Measurements from ENCODE around the gene WRNIP1.

The WRNIP1 gene

DNA sequence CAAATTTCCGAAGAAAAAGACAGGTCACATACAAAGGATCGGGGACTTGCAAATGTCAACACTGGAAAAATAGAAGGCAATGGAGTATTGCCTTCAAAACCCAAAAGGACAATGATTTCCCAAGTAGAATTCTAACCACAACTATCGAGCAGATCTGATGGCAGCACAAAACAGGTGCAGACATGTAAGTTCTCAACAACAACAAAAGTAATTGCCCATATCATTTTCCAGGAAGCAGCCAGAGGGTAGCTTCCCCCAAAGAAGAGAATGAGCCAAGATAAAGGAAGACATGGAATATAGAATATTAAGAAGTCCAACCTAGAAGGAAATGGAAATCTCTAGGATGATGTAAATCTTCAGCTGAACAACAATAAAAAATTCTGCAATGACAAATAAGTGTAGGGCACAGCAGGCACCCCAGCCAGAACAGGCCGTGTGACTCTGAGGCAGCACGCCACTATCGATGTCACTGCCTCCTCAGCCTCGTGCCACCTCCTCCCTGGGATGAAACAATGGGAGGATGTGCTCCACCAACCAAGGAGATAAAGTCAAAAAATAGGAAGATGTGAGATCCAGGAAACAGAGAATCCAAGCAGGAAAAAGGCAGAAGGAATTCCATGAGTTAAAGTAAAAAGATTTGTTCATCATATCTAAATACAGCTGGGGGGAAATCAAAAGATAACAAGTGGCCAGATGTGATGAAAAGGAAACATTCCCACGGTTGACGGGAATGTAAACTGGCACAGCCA lies 42.3 kb downstream of the WRNIP1 start:
- DNase-seq (ENCODE audit: low read depth): no peak

DNA sequence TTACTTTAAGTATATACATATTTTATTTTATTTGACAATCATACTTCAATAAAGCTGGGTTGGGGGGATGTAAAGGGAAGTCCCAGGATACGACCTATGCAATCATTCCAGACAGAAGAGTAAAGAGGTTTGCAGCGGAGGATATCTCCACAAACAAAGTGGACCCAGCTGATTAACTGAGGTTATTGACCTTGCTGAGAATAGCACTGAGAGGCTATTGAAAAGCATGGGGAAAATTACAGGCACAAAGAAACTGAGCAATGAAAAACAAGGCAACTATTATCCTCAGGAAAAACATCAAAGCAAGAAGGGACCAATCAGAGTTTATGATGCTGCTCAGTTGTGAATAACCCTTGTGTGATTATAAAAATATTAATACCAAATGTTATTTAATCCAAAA lies 43.8 kb downstream of the WRNIP1 start:
- DNase-seq (ENCODE audit: low read depth): no peak

DNA sequence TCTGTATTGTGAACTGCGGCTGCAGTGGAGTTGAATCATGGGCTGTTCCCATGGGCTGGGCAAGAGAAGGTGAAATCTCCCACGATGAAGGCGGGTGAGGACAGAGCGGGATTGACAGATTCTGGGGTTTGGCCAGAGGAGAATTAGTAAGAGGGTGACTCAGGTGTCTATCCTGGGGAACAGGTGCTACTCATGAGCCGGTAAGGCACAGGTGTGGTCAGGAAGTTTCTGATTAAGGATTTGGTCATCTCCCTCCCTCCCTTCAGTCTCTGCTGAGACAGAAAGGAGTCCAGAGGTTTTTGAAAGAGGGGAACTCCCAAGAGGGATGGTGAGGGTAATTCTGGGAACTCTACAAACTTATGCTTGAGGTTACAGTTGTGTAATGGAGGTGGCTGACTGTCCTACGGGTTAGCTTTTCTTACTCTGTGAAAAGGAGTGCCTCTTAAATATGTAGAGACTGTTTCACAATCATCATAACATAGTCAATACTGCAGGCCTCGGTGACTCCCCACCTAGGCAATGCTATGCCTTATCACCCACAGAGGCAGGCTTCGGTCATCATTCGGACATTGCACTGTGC lies 45.0 kb downstream of the WRNIP1 start:
- no peak for DNase-seq (ENCODE audit: low read depth)

DNA sequence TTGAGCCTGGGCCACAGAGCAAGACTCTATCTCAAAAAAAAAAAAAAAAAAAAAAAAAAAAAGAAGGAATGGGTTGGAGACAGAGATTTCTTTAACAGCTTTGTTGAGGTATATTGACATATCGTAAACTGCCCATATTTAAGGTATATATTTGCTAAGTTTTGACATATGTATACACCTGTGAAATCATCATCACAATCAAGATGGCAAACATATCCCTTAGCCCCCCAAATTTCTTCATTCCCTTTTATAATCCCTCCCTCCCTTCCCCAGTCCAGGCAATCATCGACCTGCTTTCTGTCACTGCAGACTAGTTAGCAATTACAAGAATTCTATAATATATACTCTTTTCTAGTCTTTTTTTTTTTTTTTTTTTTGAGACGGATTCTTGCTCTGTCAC lies 47.5 kb downstream of the WRNIP1 start:
- no peak for DNase-seq (ENCODE audit: low read depth)

DNA sequence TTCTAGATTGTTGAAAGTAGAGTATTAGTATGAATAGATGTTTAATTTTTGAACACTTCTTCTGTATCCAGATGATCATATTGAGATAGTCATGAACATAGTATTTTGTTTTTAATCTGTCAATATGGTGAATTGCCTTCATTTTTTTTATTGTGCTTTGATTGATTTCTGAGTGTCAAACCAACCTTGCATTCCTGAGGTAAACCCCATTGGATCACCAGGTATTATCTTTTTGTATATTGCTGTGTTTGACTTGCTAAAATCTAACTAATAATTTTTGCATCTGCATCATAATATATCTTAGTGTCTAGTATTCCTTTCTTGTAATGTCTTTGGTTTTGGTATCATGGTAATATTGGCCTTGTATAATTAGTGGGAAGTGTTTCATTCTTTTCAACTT lies 51.0 kb downstream of the WRNIP1 start:
- no peak for DNase-seq (ENCODE audit: low read depth)

DNA sequence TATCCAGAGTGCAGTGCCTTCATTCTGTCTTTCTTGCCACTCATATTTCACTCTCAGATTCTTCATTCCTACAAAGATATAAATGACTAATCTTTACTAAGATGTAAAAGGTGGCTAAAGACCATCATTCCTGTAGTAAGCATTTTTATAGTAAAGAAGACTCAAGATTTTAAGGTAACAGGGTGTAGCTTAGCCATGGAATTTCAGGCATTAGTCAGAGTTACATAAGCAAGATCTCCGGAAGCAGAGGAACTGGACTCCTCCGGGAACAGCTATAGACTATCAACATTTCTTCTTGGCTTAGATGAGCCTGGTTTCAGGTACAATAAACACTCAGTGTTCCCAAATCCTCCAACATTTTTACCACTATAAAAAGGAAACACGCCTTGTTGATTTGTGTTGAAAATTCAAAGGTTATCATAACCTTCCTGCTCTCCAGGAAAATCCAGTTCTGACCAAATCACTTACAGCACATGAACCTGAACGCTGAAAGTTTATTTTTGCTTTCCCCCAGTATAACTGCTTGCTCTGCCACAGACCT lies 52.8 kb downstream of the WRNIP1 start:
- no peak for DNase-seq (ENCODE audit: low read depth)

DNA sequence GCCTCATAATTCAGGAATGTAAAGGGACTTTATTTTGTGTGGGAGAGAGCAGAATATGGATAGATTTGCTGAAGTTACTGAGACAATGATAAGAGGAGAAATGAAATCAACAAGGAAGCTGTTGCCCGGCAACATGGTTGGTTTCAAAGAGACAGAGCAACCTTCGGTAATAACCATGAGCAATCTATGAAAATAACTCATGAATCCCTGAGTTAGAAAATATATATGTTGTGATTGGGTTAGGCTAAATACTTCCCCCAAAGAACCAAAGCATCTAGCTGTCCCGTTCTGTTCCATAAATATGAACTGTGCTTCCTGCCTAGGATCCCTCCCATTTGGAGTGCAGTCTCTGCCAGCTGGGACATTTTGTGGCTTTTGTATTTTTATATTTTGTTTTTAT lies 53.4 kb downstream of the WRNIP1 start:
- DNase-seq (ENCODE audit: low read depth): no peak

DNA sequence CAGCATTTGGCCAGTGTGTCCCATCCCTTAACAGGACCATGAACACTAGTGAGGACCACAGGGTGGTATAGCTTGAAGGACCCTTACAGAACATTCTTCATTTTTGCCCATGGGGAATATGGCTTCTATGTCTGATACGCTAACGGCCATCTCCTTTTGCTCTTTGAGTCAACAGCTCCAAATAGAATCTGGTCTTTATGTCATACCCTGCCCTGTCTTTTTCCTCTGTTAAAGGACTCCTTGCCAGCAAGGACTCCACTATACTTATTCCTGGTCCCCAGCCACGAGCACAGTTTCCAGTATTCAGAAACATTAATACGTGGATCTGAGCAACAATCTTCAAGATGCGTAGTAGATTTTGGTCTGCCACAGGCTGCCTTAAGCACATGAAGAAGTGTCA lies 53.9 kb downstream of the WRNIP1 start:
- DNase-seq (ENCODE audit: low read depth): no peak

DNA sequence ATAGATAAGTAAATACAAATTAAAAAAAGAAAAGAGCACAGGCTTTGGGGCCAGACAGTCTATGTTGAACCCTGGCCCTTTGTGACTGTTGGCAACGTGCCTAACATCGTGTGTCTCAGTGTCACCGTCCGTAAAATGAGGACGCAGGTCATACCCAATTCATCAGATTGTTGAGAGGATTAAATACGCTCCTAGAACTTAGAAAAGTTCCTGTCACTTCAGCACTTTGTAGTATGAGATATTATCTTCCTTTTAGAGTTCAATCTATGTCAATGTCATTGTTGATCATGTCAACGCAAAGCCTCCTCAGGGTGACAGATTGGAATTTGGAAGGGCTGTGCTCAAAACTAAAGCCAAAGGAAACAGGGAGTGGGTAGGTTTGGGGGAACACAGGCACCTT lies 54.8 kb downstream of the WRNIP1 start:
- DNase-seq (ENCODE audit: low read depth): no peak

DNA sequence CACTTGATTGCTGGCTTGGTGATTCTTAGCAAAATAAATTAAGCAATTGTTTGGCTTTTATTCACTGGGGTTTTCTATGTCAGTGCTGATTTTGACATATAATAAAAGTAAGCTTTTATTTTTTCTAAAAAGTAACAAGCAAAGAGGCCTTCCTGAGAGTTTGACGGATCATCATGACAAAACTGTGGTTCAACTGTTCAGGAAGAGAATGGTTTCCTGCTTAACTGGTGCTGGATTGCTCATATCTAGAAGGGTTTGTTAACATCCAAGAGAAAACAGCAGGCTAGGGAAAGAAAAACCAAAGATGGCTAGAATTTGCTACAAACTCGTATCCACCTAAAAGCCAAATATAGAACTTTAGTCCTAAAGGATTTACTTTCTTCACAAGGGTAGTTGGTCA lies 55.2 kb downstream of the WRNIP1 start:
- DNase-seq (ENCODE audit: low read depth): no peak

DNA sequence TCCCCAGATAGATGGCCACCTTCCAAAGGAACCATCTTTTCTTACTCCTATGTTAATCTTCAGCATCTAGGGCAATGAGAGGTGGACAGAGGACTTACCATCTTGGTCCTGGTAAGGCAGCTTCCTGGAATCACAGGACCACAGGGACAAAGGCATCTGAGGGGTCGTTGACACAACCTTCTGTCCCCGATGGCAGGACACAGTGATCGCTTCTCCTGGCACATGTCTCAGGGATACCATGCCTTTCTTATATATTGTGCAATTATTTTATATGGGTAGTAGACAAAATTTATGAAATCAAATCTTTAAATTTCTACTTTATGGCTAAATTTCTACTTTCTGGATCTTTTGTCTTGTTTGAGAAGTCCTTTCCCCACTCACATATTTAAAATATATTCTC lies 56.4 kb downstream of the WRNIP1 start:
- no peak for DNase-seq (ENCODE audit: low read depth)

DNA sequence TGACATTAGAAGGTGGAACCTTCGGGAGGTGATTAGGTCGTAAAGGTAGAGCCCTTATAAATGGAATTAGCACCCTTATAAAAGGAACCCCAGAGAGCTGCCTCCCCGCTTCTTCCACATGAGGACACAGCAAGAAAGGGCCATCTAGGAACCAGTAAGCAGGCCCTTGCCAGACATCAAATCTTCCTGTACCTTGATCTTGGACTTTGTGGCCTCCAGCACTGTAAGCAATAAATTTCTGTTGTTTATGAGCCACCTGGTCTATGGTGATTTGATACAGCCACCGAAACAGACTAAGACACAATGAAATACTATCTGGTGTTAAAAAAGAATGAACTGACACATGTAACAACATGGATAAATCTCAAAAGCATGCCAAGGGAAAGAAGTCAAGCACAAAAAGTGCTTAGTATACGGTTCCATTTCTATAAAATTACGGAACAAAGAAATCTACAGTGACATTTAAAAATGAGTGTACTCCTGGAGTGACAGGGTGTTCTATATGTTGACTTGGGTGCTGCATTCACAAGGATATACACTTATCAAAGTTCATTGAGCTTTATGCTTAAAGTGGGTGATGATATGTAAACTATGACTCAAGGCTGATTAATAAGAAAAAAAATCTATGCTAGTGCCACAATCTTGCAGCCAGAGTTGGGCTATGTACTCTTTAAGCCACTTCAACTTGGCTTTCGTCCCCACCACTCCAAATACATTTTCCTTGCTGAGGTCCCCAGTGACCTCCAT lies 58.1 kb downstream of the WRNIP1 start:
- DNase-seq (ENCODE audit: low read depth): no peak

DNA sequence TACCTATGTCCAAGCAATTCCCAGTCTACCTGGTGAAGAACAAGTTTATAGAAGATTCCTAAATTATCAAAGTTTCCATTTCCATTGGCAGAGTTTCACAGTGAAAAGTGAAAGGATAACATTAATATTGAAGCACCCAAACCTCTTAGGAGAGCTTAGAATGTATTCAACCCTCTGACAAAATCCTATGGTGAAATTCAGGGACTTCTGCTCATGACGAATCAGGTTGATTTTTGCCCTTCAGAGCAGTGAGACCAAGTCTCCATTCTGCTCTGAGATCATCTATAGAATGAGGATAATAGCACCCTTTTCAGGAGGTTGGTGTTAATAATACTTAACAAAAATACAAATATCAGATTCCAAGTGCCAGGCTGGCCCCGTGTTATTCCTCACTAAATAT lies 60.9 kb downstream of the WRNIP1 start:
- DNase-seq (ENCODE audit: low read depth): no peak

DNA sequence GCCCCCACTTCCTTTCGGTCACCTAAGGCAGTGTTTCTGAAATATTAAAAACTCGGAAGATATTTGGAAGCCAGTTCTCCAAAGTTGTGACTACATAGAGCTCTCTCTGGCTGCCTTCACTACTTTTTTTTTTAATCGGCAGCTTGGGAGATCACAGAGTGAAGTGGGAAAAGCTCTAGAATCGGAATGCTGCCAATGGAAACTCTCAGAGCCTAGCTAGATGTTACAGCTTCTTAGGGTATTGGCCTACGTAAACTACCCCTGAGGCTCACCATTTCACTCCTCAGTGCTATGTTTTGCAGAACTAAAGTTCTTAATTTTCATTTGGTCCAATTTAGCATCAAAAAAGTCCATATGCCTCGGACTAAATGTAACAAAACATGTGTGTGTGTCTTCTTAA lies 61.9 kb downstream of the WRNIP1 start:
- no peak for DNase-seq (ENCODE audit: low read depth)

DNA sequence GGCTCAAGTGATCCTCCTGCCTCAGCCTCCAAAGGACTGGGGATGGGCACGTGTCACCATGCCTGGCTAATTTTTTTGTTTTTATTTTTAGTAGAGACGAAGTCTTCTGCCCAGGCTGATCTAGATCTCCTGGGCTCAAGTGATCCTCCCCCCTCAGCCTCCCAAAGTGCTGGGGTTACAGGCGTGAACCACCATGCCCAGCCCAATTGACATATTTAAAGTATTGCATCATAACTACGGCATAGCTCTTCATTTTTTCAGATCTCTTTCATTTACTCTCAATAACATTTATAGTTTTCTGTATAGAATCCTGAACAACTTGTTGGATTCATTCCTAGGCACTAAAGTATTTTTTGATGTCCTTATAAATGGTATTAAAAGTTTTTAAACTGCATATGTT lies 63.4 kb downstream of the WRNIP1 start:
- no peak for DNase-seq (ENCODE audit: low read depth)

DNA sequence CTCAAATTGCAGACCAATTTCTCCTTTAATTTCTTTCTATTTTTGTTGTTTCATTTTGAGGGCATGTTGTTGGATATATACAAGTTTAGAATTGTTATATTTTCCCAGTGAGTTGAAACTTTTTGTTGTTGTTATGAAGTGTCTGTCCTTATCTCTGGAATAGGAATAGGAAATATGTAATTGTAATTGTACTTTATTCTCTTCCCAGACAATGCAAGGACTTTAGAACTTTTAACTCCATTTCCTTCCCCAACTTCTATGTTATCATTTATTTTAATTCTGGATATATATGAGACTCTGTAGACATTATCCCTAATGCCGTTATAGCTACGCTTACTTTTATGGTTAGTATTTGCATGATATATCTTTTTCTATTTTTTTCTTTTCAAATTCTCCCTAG lies 64.1 kb downstream of the WRNIP1 start:
- no peak for DNase-seq (ENCODE audit: low read depth)

DNA sequence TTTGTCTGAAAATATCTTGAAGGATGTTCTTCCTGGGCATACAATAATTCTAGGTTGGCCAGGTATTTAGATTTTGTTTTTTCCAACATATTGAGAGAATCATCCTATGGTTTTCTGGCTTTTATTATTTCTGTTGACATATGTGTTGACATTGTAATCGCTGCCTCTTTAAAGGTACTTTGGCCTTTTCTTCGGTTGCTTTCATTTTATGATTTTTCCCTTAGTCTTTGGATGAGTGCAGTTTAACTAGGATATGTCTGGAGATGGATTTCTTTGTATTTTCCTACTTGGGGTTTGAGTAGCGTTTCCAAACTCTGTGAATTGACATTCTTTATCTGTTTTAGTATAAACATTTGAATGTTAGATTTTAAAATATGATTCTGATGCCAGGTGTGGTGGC lies 65.0 kb downstream of the WRNIP1 start:
- no peak for DNase-seq (ENCODE audit: low read depth)

DNA sequence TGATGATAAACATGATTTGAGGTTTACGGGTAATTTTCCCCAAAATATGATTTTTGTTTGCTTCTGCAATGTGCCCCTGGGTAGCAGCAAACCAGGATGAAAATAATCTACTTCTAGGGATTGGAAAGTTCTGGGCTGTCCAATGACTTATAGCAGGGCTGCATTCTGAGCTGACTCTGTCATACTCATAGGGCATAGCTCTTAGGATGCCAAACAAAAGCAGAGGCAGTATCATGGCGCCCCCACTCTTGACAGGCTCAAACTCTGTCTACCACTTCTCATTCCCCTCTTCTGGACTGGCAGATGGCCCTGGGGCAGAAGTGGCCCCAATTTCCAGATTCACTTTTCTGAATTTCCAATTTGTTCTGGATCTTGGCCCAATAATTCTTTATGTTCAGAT lies 66.2 kb downstream of the WRNIP1 start:
- no peak for DNase-seq (ENCODE audit: low read depth)

DNA sequence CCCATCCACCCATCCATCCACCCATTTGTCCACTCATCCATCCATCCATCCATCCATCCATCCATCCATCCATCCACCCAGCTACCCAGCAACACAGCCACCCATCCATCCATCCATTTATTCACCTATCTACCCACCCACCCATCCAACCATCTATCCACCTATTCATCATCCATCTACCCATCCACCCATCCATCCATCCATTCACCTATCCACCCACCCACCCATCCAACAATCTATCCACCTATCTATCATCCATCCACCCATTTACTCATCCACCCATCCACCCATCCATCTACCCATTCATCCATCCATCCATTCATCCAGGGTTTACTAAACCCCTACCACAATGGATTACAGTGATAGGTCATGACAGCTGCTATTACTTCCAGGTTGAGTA lies 69.1 kb downstream of the WRNIP1 start:
- no peak for DNase-seq (ENCODE audit: low read depth)
